Endothelial cell of umbilical vein (primary cell): ENCODE results near the gene SLC16A7. TPM values are rescaled to one million over a fixed set of nuclear protein-coding genes. Genes with fewer than 3 reads are reported as not detected.

Source experiments
- BruUV-seq: library from RNA; stranded (reverse); fragments of 400-500 nt; replicated peaks from 2 replicates; lab custom pipeline; 2021; lab: Mats Ljungman, UMichigan
- CTCF ChIA-PET: fragments of 300-600, 350-600 bp; sonication (Branson Sonifier 250); formaldehyde crosslinking; loops from one replicate; lab custom pipeline; 2021; ENCODE audit warnings: antibody characterized with exemption, inconsistent platforms; lab: Charles Lee
- POLR2A ChIA-PET: fragments of 300-600, 350-600 bp; sonication (Branson Sonifier 250); formaldehyde crosslinking; loops from one replicate; lab custom pipeline; 2021; ENCODE audit warnings: antibody characterized with exemption, inconsistent platforms; lab: Charles Lee
- DNase-seq: peaks from one replicate; pipeline ENCODE4 v3.0.0-alpha.2; 2011; ENCODE audit warnings: low read depth, low spot score
- FAIRE-seq: peaks from 2 replicates; lab custom pipeline; 2011; peaks lifted over from hg19 to GRCh38; lab: Jason Lieb, UNC
- H2AFZ ChIP-seq: 2 replicates; pipeline ENCODE4 v1.6.0; 2012; ENCODE audit warnings: low read depth, low read length, control low read depth, inconsistent platforms
- H3K27ac ChIP-seq: 2 replicates; pipeline ENCODE4 v1.5.1; 2011; ENCODE audit warnings: low read depth, mild to moderate bottlenecking, control low read depth, low read length, moderate library complexity; ENCODE audit not compliant: insufficient read depth
- H3K27me3 ChIP-seq, 2 experiments: 2 replicates each; pipeline versions ENCODE4 v1.6.0 to v1.6.1; 2011; ENCODE audit warnings: low read length in 2 of 2, mixed read lengths in 1 of 2; ENCODE audit not compliant: control insufficient read depth in 2 of 2, insufficient read depth in 2 of 2
- H3K36me3 ChIP-seq, 2 experiments: 2 replicates in 1 of 2; 3 replicates in 1 of 2; pipeline ENCODE4 v1.5.1; 2011; ENCODE audit warnings: low read length in 2 of 2, mild to moderate bottlenecking in 1 of 2, moderate library complexity in 1 of 2; ENCODE audit not compliant: control insufficient read depth in 2 of 2, insufficient read depth in 2 of 2; ENCODE audit errors: extremely low read depth in 1 of 2
- H3K4me1 ChIP-seq: 3 replicates; pipeline ENCODE4 v1.5.1; 2011; ENCODE audit warnings: mild to moderate bottlenecking, low read length; ENCODE audit not compliant: control insufficient read depth, insufficient read depth; ENCODE audit errors: extremely low read depth
- H3K4me2 ChIP-seq: 2 replicates; pipeline ENCODE4 v1.6.1; 2011; ENCODE audit warnings: low read length, control low read depth, mixed read lengths; ENCODE audit not compliant: insufficient read depth
- H3K4me3 ChIP-seq, 3 experiments: fragments of 200-600 bp in 1 of 3; sonication (generic), shearing (Covaris generic) in 1 of 3; replicated peaks in 1 of 3; 2 replicates each; pipeline ENCODE4 v1.5.1; 2011 to 2016; ENCODE audit warnings: control low read depth in 3 of 3, low read length in 3 of 3, mild to moderate bottlenecking in 2 of 3, inconsistent platforms in 1 of 3, low read depth in 1 of 3, moderate library complexity in 1 of 3; ENCODE audit not compliant: insufficient read depth in 1 of 3
- H3K79me2 ChIP-seq: 2 replicates; pipeline ENCODE4 v1.6.0; 2012; ENCODE audit warnings: low read length, inconsistent platforms; ENCODE audit not compliant: control insufficient read depth, insufficient read depth
- H3K9ac ChIP-seq: replicated peaks from 2 replicates; pipeline ENCODE3; 2011; ENCODE audit warnings: low read length, control low read depth; ENCODE audit not compliant: insufficient read depth; ENCODE audit errors: extremely low read depth
- H3K9me1 ChIP-seq: replicated peaks from 3 replicates; pipeline ENCODE4 v1.6.0; 2011; ENCODE audit warnings: mild to moderate bottlenecking, low read length; ENCODE audit not compliant: control insufficient read depth, insufficient read depth; ENCODE audit errors: extremely low read depth
- H3K9me3 ChIP-seq: replicated peaks from 2 replicates; pipeline ENCODE4 v1.5.1; 2012; ENCODE audit warnings: low read length, inconsistent platforms; ENCODE audit not compliant: control insufficient read depth, insufficient read depth
- H4K20me1 ChIP-seq: replicated peaks from 2 replicates; pipeline ENCODE3; 2011; ENCODE audit warnings: mild to moderate bottlenecking, low read length; ENCODE audit not compliant: control insufficient read depth, insufficient read depth; ENCODE audit errors: extremely low read depth
- EZH2 ChIP-seq: IDR thresholded peaks from 2 replicates; pipeline ENCODE4 v1.6.1; 2012; ENCODE audit warnings: borderline replicate concordance, low read depth, mild to moderate bottlenecking, moderate library complexity, low read length, inconsistent platforms; ENCODE audit not compliant: severe bottlenecking
- FOS ChIP-seq: IDR thresholded peaks from 2 replicates; pipeline ENCODE4 v1.6.1; 2011; ENCODE audit warnings: mild to moderate bottlenecking, low read length, moderate library complexity, borderline replicate concordance; ENCODE audit not compliant: insufficient read depth
- GATA2 ChIP-seq: IDR thresholded peaks from 2 replicates; pipeline ENCODE4 v1.7.0; 2011; ENCODE audit warnings: low read depth, mild to moderate bottlenecking, moderate library complexity, mixed read lengths, low read length; ENCODE audit not compliant: insufficient read length, insufficient read depth
- JUN ChIP-seq: IDR thresholded peaks from 2 replicates; pipeline ENCODE4 v1.6.1; 2011; ENCODE audit warnings: borderline replicate concordance, low read depth; ENCODE audit not compliant: insufficient read length, insufficient read depth
- MYC ChIP-seq: IDR thresholded peaks from one replicate; pipeline ENCODE4 v1.6.1; 2011; ENCODE audit warnings: mild to moderate bottlenecking, low read depth, low read length
- POLR2A ChIP-seq: IDR thresholded peaks from 2 replicates; pipeline ENCODE4 v1.6.1; 2012; ENCODE audit warnings: low read depth, mild to moderate bottlenecking, control low read depth, low read length
- POLR2AphosphoS5 ChIP-seq: IDR thresholded peaks from 2 replicates; pipeline ENCODE4 v1.6.1; 2012; ENCODE audit warnings: low read depth, mild to moderate bottlenecking, control low read depth, low read length, moderate library complexity; ENCODE audit not compliant: insufficient read depth
- dilution Hi-C: fragments of 300-500 bp; cut with MboI; formaldehyde crosslinking; loops from one replicate; pipeline ENCODE4 v1.15.0; 2019; ENCODE audit warnings: low sequenced_read_pairs; ENCODE audit not compliant: extremely low pct_ligation_motif_present
- intact Hi-C: fragments of 100-400 bp; cut with micrococcal nuclease; formaldehyde crosslinking; loops from one replicate; pipeline ENCODE4 v1.10.0; 2022
- polyA plus RNA-seq, 4 experiments: library from polyadenylated mRNA; depleted of rRNA in 3 of 4; stranded (reverse) in 3 of 4; unstranded in 1 of 4; fragments of >200 nt; gene quantifications; 2 replicates each; pipeline versions ENCODE4 v1.2.1 to v1.2.3, GENCODE V29; 2011 to 2012; ENCODE audit warnings: missing spikeins in 1 of 4
- total RNA-seq: library from RNA; stranded (reverse); gene quantifications from 2 replicates; pipeline ENCODE4 v1.2.3, GENCODE V29; 2021
- TF ChIP-seq, protein P1 (sequence below), 2 donors: IDR thresholded peaks; 1 replicate in 1 of 2; 2 replicates in 1 of 2; pipeline ENCODE4 v1.5.1; 2011; ENCODE audit warnings: low read length in 2 of 2, mild to moderate bottlenecking in 2 of 2, moderate library complexity in 2 of 2, control low read depth in 1 of 2, inconsistent platforms in 1 of 2, low read depth in 1 of 2; ENCODE audit not compliant: insufficient read depth in 1 of 2; ENCODE audit errors: extremely low read depth in 1 of 2
- TF ChIP-seq, protein P2 (sequence below): IDR thresholded peaks from 2 replicates; pipeline ENCODE4 v1.6.1; 2011; ENCODE audit not compliant: insufficient read depth, insufficient read length

The SLC16A7 gene
- total and polyA plus RNA-seq, 2 donors (not counting 3 experiments of a cell fraction or from before 2014, with no cell fraction given), result 2.9 to 8.9 TPM

- TF ChIP-seq, protein P1, sequence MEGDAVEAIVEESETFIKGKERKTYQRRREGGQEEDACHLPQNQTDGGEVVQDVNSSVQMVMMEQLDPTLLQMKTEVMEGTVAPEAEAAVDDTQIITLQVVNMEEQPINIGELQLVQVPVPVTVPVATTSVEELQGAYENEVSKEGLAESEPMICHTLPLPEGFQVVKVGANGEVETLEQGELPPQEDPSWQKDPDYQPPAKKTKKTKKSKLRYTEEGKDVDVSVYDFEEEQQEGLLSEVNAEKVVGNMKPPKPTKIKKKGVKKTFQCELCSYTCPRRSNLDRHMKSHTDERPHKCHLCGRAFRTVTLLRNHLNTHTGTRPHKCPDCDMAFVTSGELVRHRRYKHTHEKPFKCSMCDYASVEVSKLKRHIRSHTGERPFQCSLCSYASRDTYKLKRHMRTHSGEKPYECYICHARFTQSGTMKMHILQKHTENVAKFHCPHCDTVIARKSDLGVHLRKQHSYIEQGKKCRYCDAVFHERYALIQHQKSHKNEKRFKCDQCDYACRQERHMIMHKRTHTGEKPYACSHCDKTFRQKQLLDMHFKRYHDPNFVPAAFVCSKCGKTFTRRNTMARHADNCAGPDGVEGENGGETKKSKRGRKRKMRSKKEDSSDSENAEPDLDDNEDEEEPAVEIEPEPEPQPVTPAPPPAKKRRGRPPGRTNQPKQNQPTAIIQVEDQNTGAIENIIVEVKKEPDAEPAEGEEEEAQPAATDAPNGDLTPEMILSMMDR (IDR thresholded peaks at IDR 0.05; ENCODE audit: extremely low read depth in 1 of 2, insufficient read depth in 1 of 2, low read depth in 1 of 2, low read length in 2 of 2), result no peak
- TF ChIP-seq FOS (no peak), POLR2A (no peak), EZH2 (no peak), MYC (no peak), POLR2AphosphoS5 (no peak), JUN (no peak), GATA2 (no peak)
- TF ChIP-seq, protein P2, sequence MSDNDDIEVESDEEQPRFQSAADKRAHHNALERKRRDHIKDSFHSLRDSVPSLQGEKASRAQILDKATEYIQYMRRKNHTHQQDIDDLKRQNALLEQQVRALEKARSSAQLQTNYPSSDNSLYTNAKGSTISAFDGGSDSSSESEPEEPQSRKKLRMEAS, result no peak
- FAIRE-seq, result no peak
- DNase-seq, result no peak
- Histone ChIP-seq H2AFZ (peak overlapping the region; percentile 100), H3K9me1 (no peaks in the 10 kb centered on the region), H3K27ac (peak overlapping the region; percentile 65), H3K9ac (peak overlapping the region; percentile 88), H3K4me3 (peak overlapping the region; percentile 74 to 100 (median 99)), H3K4me2 (peak overlapping the region; percentile 99), H4K20me1 (no peaks in the 10 kb centered on the region), H3K9me3 (no peaks in the 10 kb centered on the region), H3K79me2 (no peaks in the 10 kb centered on the region), H3K4me1 (peaks cover 12% of the 10 kb centered on the region), H3K36me3 (no peaks in the 10 kb centered on the region), H3K27me3 (no peaks in the 10 kb centered on the region)
- dilution Hi-C loops (no loop called here), intact Hi-C loops (loop anchor here (10.0 kb wide), 1 partner anchor 209 kb away; no protein-coding TSS in a partner anchor)
- ChIA-PET POLR2A (interaction anchor here (0.6 to 1.1 kb wide), 2 partner anchors 56 to 840 kb away, joined by 3 read pairs; no protein-coding TSS in a partner anchor), CTCF (interaction anchor here (0.6 to 2.5 kb wide), 6 partner anchors 9 to 898 kb away, joined by 3 to 10 read pairs (median 4); no protein-coding TSS in a partner anchor)
- no TSS peak for BruUV-seq
These were observed 305 bp upstream of the SLC16A7 start for GRCh38 chr12:59595565-59595882.
